Mesodermal cell (in vitro differentiated cells): ENCODE measurements around the gene KCTD20.

ENCODE experiments used
- H3K27ac ChIP-seq: 2 replicates; pipeline ENCODE4 v1.7.0; 2013; ENCODE audit warnings: mild to moderate bottlenecking, low read depth, low read length, moderate library complexity; ENCODE audit not compliant: severe bottlenecking
- H3K36me3 ChIP-seq: 2 replicates; pipeline ENCODE4 v1.7.1; 2013; ENCODE audit warnings: mild to moderate bottlenecking, low read length, moderate library complexity; ENCODE audit not compliant: control insufficient read depth, insufficient read depth
- H3K4me1 ChIP-seq: one replicate; pipeline ENCODE4 v1.7.1; 2013; ENCODE audit warnings: mild to moderate bottlenecking, low read length; ENCODE audit not compliant: insufficient read depth, control insufficient read depth, poor library complexity, severe bottlenecking
- H3K4me3 ChIP-seq: 2 replicates; pipeline ENCODE4 v1.7.0; 2013; ENCODE audit warnings: low read length, control low read depth, mild to moderate bottlenecking; ENCODE audit not compliant: insufficient read depth, poor library complexity, severe bottlenecking; ENCODE audit errors: extremely low read depth
- H3K9me3 ChIP-seq: 2 replicates; pipeline ENCODE4 v1.7.1; 2013; ENCODE audit warnings: mild to moderate bottlenecking, low read length, moderate library complexity; ENCODE audit not compliant: control insufficient read depth
- WGBS, 2 experiments: methylation state at CpG; one replicate each; pipeline ENCODE4 v1.1.5; 2013; ENCODE audit warnings: missing lambda C conversion rate in 2 of 2; ENCODE audit not compliant: insufficient coverage in 2 of 2; 5-methylcytosine and 5-hydroxymethylcytosine counted together

Gene KCTD20

GRCh38 chr6:36526066-36526465, 83.3 kb downstream of the KCTD20 start:
- Histone ChIP-seq H3K4me1 (no peaks in the 10 kb centered on the region), H3K9me3 (no peaks in the 10 kb centered on the region), H3K27ac (no peak overlapping the region), H3K4me3 (no peak overlapping the region), H3K36me3 (peaks cover 90% of the 10 kb centered on the region)
- WGBS, 2 experiments: 100% methylated on average over 1 of the region's 2 CpGs; no CpG with 5 or more reads in 1 of the 2 experiments

- Histone ChIP-seq H3K4me1 (no peaks in the 10 kb centered on the region), H3K9me3 (no peaks in the 10 kb centered on the region), H3K36me3 (peaks cover 80% of the 10 kb centered on the region), H3K27ac (no peak overlapping the region), H3K4me3 (no peak overlapping the region)
- no CpG with 5 or more reads among the region's 1 CpG for WGBS, 2 experiments
Measured at GRCh38 chr6:36533321-36533720, 90.5 kb downstream of the KCTD20 start.

- WGBS, 2 experiments: 94% methylated on average over 2 of the region's 3 CpGs; no CpG with 5 or more reads in 1 of the 2 experiments
- H3K36me3 ChIP-seq: peaks cover 83% of the 10 kb centered on the region
- H3K4me3 ChIP-seq: no peak overlapping the region
- no peaks in the 10 kb centered on the region for H3K4me1 ChIP-seq
- no peaks in the 10 kb centered on the region for H3K9me3 ChIP-seq
- no peak overlapping the region for H3K27ac ChIP-seq
Measured at GRCh38 chr6:36536873-36537547, 94.2 kb downstream of the KCTD20 start.

GRCh38 chr6:36539814-36540568, 97.2 kb downstream of the KCTD20 start:
- H3K4me3 ChIP-seq: no peak overlapping the region
- peaks cover 5% of the 10 kb centered on the region for H3K4me1 ChIP-seq
- no peaks in the 10 kb centered on the region for H3K9me3 ChIP-seq
- H3K36me3 ChIP-seq: peaks cover 89% of the 10 kb centered on the region
- H3K27ac ChIP-seq: no peak overlapping the region
- no CpG with 5 or more reads among the region's 4 CpGs for WGBS, 2 experiments
